HUDEP-2 (cell line): ENCODE measurements around the gene NCOA3.
"Not testable (repeated sequence)": the region's sequence is repeated elsewhere in the genome, so short reads cannot be mapped to it uniquely, and the experiment has no call there.

ENCODE experiments used
- DNase-seq, 76 experiments: peaks; one replicate each; lab custom pipeline; 2025; ENCODE audit not compliant: unreplicated experiment in 76 of 76; lab: John Stamatoyannopoulos, UW

NCOA3 gene

GRCh38 chr20:47501482-47502270 lies at the start of gene NCOA3:
TSS of gene NCOA3 (plus strand) at chr20:47501887. CDS start at chr20:47622248, 120,361 bp downstream.
- DNase-seq = peak in 75 of 76 experiments; percentile 13 to 96 (median 88)

- no peak for DNase-seq
These were observed 48.9 kb upstream of the NCOA3 start for GRCh38 chr20:47452736-47453161.

- peak in 1 of 76 experiments; percentile 4 for DNase-seq
These were observed 48.4 kb upstream of the NCOA3 start for GRCh38 chr20:47453167-47453782.

GRCh38 chr20:47454298-47455132 lies 47.2 kb upstream of the NCOA3 start:
- no peak for DNase-seq

GRCh38 chr20:47455133-47456040 lies 46.3 kb upstream of the NCOA3 start:
- no peak for DNase-seq

GRCh38 chr20:47456041-47456537 lies 45.6 kb upstream of the NCOA3 start:
- no peak for DNase-seq

- peak in 8 of 76 experiments; percentile 6 to 56 (median 22) for DNase-seq
These were observed 44.5 kb upstream of the NCOA3 start for GRCh38 chr20:47456952-47457724.

GRCh38 chr20:47458280-47459050 lies 43.2 kb upstream of the NCOA3 start:
- DNase-seq = not testable (repeated sequence)

GRCh38 chr20:47459344-47460073 lies 42.2 kb upstream of the NCOA3 start:
- DNase-seq = no peak

- not testable (repeated sequence) for DNase-seq
These were observed 41.0 kb upstream of the NCOA3 start for GRCh38 chr20:47460761-47461112.

- no peak for DNase-seq
These were observed 40.5 kb upstream of the NCOA3 start for GRCh38 chr20:47461120-47461685.

- DNase-seq = not testable (repeated sequence)
These were observed 39.8 kb upstream of the NCOA3 start for GRCh38 chr20:47461906-47462305.

- no peak for DNase-seq
These were observed 37.1 kb upstream of the NCOA3 start for GRCh38 chr20:47464380-47465101.

- no peak for DNase-seq
These were observed 36.2 kb upstream of the NCOA3 start for GRCh38 chr20:47465335-47466090.

- no peak for DNase-seq
These were observed 35.5 kb upstream of the NCOA3 start for GRCh38 chr20:47466213-47466612.
